DND-41 (cell line): ENCODE measurements around the gene AEN.

ENCODE experiments used
- EZH2 ChIP-seq: IDR thresholded peaks from 3 replicates; pipeline ENCODE4 v1.6.1; 2012; ENCODE audit warnings: borderline replicate concordance, low read depth, mild to moderate bottlenecking, moderate library complexity, low read length, inconsistent platforms; ENCODE audit not compliant: severe bottlenecking
- TF ChIP-seq, protein P1 (sequence below): IDR thresholded peaks from 2 replicates; pipeline ENCODE4 v1.5.1; 2012; ENCODE audit warnings: borderline replicate concordance, low read length, moderate library complexity, mild to moderate bottlenecking; ENCODE audit not compliant: poor library complexity, severe bottlenecking; ENCODE audit errors: extremely low read depth

DNA sequence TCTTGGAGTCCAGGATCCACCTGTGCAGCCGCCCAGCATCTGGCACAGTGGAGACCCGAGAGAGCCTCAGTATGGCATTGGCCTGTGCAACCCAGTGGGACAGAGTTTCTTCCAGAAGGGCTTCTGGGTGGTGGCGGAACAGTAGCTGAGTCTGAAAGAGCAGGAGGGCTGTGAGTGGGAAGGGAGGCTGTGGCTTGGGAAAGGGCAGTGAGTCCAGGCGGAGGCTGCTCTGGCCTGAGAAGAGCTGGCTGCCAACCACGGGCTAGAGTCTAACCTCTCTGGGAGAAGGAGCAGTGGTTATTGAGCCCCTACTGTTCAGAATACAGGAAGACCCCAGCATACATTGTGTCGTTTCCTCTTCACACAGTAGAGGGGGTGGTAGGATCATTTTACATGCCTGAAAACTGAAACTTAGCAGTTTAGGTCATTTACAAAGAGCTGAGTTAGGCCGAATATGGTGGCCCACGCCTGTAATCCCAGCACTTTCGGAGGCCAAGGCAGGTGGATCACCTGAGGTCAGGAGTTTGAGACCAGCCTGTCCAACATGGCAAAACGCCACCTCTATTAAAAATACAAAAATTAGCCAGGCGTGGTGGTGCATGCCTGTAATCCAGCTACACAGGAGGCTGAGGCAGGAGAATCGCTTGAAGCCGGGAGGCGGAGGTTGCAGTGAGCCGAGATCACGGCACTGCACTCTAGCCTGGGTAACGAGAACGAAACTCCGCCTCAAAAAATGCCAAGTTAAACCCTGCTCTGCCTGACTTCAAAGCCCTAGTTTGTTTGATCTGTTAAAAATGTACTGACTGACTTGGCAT lies 3.2 kb downstream of the AEN start:
- TF ChIP-seq, protein P1, sequence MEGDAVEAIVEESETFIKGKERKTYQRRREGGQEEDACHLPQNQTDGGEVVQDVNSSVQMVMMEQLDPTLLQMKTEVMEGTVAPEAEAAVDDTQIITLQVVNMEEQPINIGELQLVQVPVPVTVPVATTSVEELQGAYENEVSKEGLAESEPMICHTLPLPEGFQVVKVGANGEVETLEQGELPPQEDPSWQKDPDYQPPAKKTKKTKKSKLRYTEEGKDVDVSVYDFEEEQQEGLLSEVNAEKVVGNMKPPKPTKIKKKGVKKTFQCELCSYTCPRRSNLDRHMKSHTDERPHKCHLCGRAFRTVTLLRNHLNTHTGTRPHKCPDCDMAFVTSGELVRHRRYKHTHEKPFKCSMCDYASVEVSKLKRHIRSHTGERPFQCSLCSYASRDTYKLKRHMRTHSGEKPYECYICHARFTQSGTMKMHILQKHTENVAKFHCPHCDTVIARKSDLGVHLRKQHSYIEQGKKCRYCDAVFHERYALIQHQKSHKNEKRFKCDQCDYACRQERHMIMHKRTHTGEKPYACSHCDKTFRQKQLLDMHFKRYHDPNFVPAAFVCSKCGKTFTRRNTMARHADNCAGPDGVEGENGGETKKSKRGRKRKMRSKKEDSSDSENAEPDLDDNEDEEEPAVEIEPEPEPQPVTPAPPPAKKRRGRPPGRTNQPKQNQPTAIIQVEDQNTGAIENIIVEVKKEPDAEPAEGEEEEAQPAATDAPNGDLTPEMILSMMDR: peak; percentile 77
- no peak for TF ChIP-seq EZH2
